ENCODE measurements around the gene UFD1. TPM values are rescaled to one million over a fixed set of nuclear protein-coding genes. Genes with fewer than 3 reads are reported as not detected.

The UFD1 gene
- total and polyA plus RNA-seq, 2 of the 13 experiments (the other 11 are each of a cell fraction or from before 2014, with no cell fraction given): 47.9 to 51.1 TPM

DNA sequence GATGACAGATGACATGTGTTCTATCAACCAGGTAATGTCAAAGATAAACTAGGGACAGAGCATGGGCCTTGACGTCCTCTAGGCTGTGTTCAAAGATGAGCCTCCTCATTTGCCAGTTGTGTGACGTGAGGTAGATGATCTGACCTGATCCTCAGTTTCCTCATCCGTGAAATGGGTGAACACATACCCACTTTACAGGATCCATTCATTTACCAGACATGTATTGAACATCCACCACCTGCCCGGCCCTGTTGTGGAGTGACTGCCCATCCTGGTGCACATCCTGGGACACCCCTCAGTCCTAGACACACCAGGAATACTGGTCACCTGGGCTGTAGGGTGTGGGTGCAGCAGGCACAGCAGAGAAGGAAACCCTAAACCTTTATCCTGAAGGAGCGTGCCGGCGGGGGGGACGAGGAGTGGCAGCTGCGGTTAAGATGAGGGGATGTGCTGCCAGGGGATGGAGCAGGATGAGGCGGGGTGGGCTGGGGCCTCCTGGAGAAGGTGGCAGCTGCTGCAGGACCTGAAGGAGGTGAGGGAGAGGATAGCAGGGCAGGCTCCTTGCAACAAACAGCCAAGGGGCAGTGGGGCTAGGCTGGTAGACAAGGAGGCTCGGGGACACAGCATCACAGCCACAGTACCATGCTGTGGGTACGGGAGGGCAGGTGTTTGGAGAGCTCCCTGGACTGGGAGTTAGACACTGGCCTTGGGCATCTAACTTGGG, 36.8 kb upstream of the UFD1 start:
- Histone ChIP-seq H3K4me2 (ENCODE audit: low read depth, low read length) (no peak overlapping the region), H3K79me2 (ENCODE audit: insufficient read depth, low read length) (no peaks in the 10 kb centered on the region), H3K4me1 (ENCODE audit: insufficient read depth, low read length) (no peaks in the 10 kb centered on the region), H3K9ac (ENCODE audit: insufficient read depth, low read depth, low read length) (no peak overlapping the region), H3K27me3 (ENCODE audit: control insufficient read depth in 1 of 2, insufficient read depth in 2 of 2, low read length in 2 of 2) (no peaks in the 10 kb centered on the region), H3K9me3 (ENCODE audit: low read length) (no peaks in the 10 kb centered on the region), H3K4me3 (replicated peaks in 1 of 3; ENCODE audit: insufficient read depth in 1 of 3, low read depth in 2 of 3, low read length in 3 of 3) (no peak overlapping the region), H4K20me1 (ENCODE audit: insufficient read depth, low read length) (no peaks in the 10 kb centered on the region), H2AFZ (ENCODE audit: low read length) (no peak overlapping the region), H3K36me3 (replicated peaks in 1 of 2; ENCODE audit: control insufficient read depth in 1 of 2, insufficient read depth in 2 of 2, low read length in 2 of 2) (peaks cover 6 to 34% of the 10 kb centered on the region in 2 experiments; a peak in 3 of 5 replicates), H3K27ac (ENCODE audit: extremely low read length, insufficient read depth, low read length) (no peak overlapping the region)
- no peak for DNase-seq (ENCODE audit: low spot score)
- intact Hi-C loops (cut with micrococcal nuclease; ENCODE audit: unreplicated experiment) (no loop called here), in situ Hi-C loops (cut with HindIII; ENCODE audit: extremely low pct_ligation_motif_present, low pct_unique_long_range_greater_than_20kb) (no loop called here)
- no peak for ATAC-seq
- no TSS peak for BruUV-seq (replicated peaks)
- 98% methylated on average over 11 of the region's 12 CpGs for WGBS (ENCODE audit: low lambda C conversion rate)
- peak; percentile 85 for TF ChIP-seq ZNF629 (CRISPR knock-in tag; conservative IDR thresholded peaks at IDR 0.05)
- TF ChIP-seq ZNF749 (CRISPR knock-in tag; IDR thresholded peaks at IDR 0.05; ENCODE audit: borderline replicate concordance): no peak
- CTCF ChIA-PET (ENCODE audit: low intra/inter-chr PET ratio, low total read pairs): no interaction called here
- POLR2A ChIA-PET: no interaction called here
- no peak for FAIRE-seq

DNA sequence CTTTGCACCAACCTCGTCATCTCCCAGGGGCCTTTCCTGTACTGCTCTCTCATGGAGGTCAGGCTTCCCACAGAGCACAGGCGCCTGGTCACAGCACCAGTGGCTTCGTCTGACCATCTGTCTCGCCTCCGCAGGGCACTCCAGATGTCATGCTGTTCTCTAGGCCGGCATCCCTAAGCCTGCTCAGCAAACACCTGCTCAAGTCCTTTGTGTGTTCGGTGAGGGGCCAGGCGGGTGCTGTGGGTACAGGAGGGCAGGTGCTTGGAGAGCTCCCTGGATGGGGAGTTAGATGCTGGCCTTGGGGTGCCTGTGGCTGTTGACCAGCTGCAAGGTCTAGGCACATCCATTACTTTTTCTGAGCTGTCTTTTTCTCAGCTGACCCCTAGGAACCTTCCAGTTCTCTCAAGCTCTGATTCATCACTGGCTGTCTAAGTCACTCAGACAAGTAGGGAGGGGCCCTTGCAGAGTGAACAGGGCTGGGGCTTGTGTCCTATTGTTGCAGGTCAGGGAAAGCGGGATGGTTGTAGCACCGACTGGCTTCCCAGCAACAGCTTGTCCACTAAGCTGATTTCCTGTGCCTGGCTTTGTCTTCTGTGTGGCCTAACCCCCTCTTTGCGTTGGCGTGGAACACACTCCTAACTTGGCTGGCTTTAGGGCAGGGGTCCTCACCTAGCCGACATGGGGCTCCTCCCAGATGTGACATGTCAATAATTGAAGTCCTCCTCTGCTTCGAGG, 36.0 kb upstream of the UFD1 start:
- WGBS (ENCODE audit: low lambda C conversion rate): 95% methylated on average over 12 of the region's 14 CpGs
- no peak for FAIRE-seq
- intact Hi-C loops (cut with micrococcal nuclease; ENCODE audit: unreplicated experiment): no loop called here
- no peak overlapping the region for H2AFZ ChIP-seq (ENCODE audit: low read length)
- no peak overlapping the region for H3K4me3 ChIP-seq (replicated peaks in 1 of 3; ENCODE audit: insufficient read depth in 1 of 3, low read depth in 2 of 3, low read length in 3 of 3)
- no peak overlapping the region for H3K4me2 ChIP-seq (ENCODE audit: low read depth, low read length)
- no TSS peak for BruUV-seq (replicated peaks)
- H3K79me2 ChIP-seq (ENCODE audit: insufficient read depth, low read length): no peaks in the 10 kb centered on the region
- H3K4me1 ChIP-seq (ENCODE audit: insufficient read depth, low read length): no peaks in the 10 kb centered on the region
- no peak for ATAC-seq
- H3K36me3 ChIP-seq (replicated peaks in 1 of 2; ENCODE audit: control insufficient read depth in 1 of 2, insufficient read depth in 2 of 2, low read length in 2 of 2): peaks cover 6 to 34% of the 10 kb centered on the region in 2 experiments; a peak in 4 of 5 replicates
- POLR2A ChIA-PET: no interaction called here
- H3K9me3 ChIP-seq (ENCODE audit: low read length): no peaks in the 10 kb centered on the region
- no peak overlapping the region for H3K27ac ChIP-seq (ENCODE audit: extremely low read length, insufficient read depth, low read length)
- TF ChIP-seq MATR3 (CRISPR knock-in tag; IDR thresholded peaks at IDR 0.05) (no peak), ZNF776 (CRISPR knock-in tag; IDR thresholded peaks at IDR 0.05) (no peak), BCLAF1 (IDR thresholded peaks at IDR 0.05) (no peak), ZNF350 (CRISPR knock-in tag; IDR thresholded peaks at IDR 0.05; ENCODE audit: borderline replicate concordance, low read depth) (no peak)
- TF ChIP-seq, protein P1, sequence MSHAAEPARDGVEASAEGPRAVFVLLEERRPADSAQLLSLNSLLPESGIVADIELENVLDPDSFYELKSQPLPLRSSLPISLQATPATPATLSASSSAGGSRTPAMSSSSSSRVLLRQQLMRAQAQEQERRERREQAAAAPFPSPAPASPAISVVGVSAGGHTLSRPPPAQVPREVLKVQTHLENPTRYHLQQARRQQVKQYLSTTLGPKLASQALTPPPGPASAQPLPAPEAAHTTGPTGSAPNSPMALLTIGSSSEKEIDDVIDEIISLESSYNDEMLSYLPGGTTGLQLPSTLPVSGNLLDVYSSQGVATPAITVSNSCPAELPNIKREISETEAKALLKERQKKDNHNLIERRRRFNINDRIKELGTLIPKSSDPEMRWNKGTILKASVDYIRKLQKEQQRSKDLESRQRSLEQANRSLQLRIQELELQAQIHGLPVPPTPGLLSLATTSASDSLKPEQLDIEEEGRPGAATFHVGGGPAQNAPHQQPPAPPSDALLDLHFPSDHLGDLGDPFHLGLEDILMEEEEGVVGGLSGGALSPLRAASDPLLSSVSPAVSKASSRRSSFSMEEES (CRISPR knock-in tag; IDR thresholded peaks at IDR 0.05): no peak
- CTCF ChIA-PET (ENCODE audit: low intra/inter-chr PET ratio, low total read pairs): no interaction called here
- no peak for DNase-seq (ENCODE audit: low spot score)
- no peaks in the 10 kb centered on the region for H3K27me3 ChIP-seq (ENCODE audit: control insufficient read depth in 1 of 2, insufficient read depth in 2 of 2, low read length in 2 of 2)
- H3K9ac ChIP-seq (ENCODE audit: insufficient read depth, low read depth, low read length): no peak overlapping the region
- no peaks in the 10 kb centered on the region for H4K20me1 ChIP-seq (ENCODE audit: insufficient read depth, low read length)
- in situ Hi-C loops (cut with HindIII; ENCODE audit: extremely low pct_ligation_motif_present, low pct_unique_long_range_greater_than_20kb): no loop called here

All from HepG2 (cell line).